Measurements from ENCODE around the gene BCAR3.

The BCAR3 gene

GRCh38 chr1:93680420-93681100, 1.1 kb downstream of the BCAR3 start (continued):
- TF ChIP-seq ZNF133 (tag by site-specific recombination; IDR thresholded peaks at IDR 0.05) (no peak), ZNF214 (tag by site-specific recombination; IDR thresholded peaks at IDR 0.05; ENCODE audit: borderline replicate concordance) (no peak)

GRCh38 chr1:93680076-93680419, 1.6 kb downstream of the BCAR3 start:
- H3K36me3 ChIP-seq (ENCODE audit: control insufficient read depth in 2 of 2, insufficient read depth in 1 of 2, low read length in 2 of 2) = no peaks in the 10 kb centered on the region
- peak overlapping the region; percentile 73; the same call in 1 of the 2 replicates for H3K27ac ChIP-seq (ENCODE audit: extremely low read depth, low read depth, low read length)
- H3K4me3 ChIP-seq (ENCODE audit: low read depth, low read length) = no peak overlapping the region
- CTCF ChIA-PET = interaction anchor here (0.7 to 3.1 kb wide), 5 partner anchors 8 to 134 kb away, joined by 3 to 18 read pairs (median 5); no protein-coding TSS in a partner anchor
- no peaks in the 10 kb centered on the region for H3K9me3 ChIP-seq (ENCODE audit: control insufficient read depth, insufficient read depth, low read depth, low read length)
- no peak for TF ChIP-seq ZNF768 (tag by site-specific recombination; IDR thresholded peaks at IDR 0.05)
- POLR2A ChIA-PET = no interaction called here
- peaks cover 22% of the 10 kb centered on the region for H3K4me1 ChIP-seq (ENCODE audit: control insufficient read depth, insufficient read depth, low read length)

- H3K4me1 ChIP-seq (ENCODE audit: control insufficient read depth, insufficient read depth, low read length) = peaks cover 22% of the 10 kb centered on the region
- ChIA-PET CTCF (interaction anchor here (1.3 to 3.1 kb wide), 3 partner anchors 8 to 134 kb away, joined by 5 to 18 read pairs (median 6); no protein-coding TSS in a partner anchor), POLR2A (no interaction called here)
- H3K27ac ChIP-seq (ENCODE audit: extremely low read depth, low read depth, low read length) = peak overlapping the region; percentile 73
- TF ChIP-seq ZNF560 (tag by site-specific recombination; IDR thresholded peaks at IDR 0.05; ENCODE audit: borderline replicate concordance) (no peak), ZNF449 (tag by site-specific recombination; IDR thresholded peaks at IDR 0.05) (0 out of 2 replicates have a peak, but pooled peaks have one; percentile 26), PRDM6 (tag by site-specific recombination; IDR thresholded peaks at IDR 0.05) (0 out of 2 replicates have a peak, but pooled peaks have one; percentile 40)
- no peaks in the 10 kb centered on the region for H3K9me3 ChIP-seq (ENCODE audit: control insufficient read depth, insufficient read depth, low read depth, low read length)
- no peak overlapping the region for H3K4me3 ChIP-seq (ENCODE audit: low read depth, low read length)
- H3K36me3 ChIP-seq (ENCODE audit: control insufficient read depth in 2 of 2, insufficient read depth in 1 of 2, low read length in 2 of 2) = peaks cover 0 to 2% of the 10 kb centered on the region in 2 experiments; a peak in 1 of 3 replicates
Observed at GRCh38 chr1:93679546-93679945, 2.1 kb downstream of the BCAR3 start.

DNA sequence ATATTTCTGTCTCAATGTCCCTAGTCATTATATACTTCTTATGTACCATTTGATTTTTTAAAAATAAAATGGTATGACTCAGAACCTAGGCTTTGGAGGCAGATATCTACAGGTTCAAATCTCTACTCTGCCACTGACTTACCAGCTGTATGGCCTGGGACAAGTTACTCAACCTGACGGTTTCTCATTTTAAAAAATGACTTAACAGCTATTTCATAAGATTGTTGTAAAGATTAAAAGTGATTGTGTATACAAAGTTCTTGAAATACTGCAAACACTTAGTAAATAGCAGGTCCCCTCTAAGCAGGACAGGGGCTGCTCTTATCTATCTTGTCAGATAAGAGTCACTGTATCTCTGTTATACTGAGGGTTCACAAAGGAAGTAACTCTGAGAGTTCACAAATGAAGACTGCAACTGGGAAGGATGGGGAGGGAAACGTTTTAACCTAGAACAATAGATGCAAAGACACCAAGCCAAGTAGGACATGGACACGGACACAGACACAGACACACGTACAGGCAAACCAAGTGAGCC, 2.6 kb downstream of the BCAR3 start:
- Histone ChIP-seq H3K27ac (ENCODE audit: extremely low read depth, low read depth, low read length) (no peak overlapping the region; the same call in 1 of the 2 replicates), H3K36me3 (ENCODE audit: control insufficient read depth in 2 of 2, insufficient read depth in 1 of 2, low read length in 2 of 2) (peaks cover 0 to 4% of the 10 kb centered on the region in 2 experiments; a peak in 1 of 3 replicates), H3K4me1 (ENCODE audit: control insufficient read depth, insufficient read depth, low read length) (peaks cover 22% of the 10 kb centered on the region), H3K9me3 (ENCODE audit: control insufficient read depth, insufficient read depth, low read depth, low read length) (no peaks in the 10 kb centered on the region), H3K4me3 (ENCODE audit: low read depth, low read length) (no peak overlapping the region)
- TF ChIP-seq ZNF701 (tag by site-specific recombination; IDR thresholded peaks at IDR 0.05) = no peak
- peak; percentile 88 for TF ChIP-seq TRIM28 (IDR thresholded peaks at IDR 0.05; ENCODE audit: borderline replicate concordance, low read length)
- ChIA-PET POLR2A (no interaction called here), CTCF (interaction anchor here (0.9 to 3.1 kb wide), 5 partner anchors 7 to 135 kb away, joined by 3 to 18 read pairs (median 5); no protein-coding TSS in a partner anchor)

- no peak overlapping the region for H3K27ac ChIP-seq (ENCODE audit: extremely low read depth, low read depth, low read length)
- TF ChIP-seq ZNF416 (tag by site-specific recombination; IDR thresholded peaks at IDR 0.05) (no peak), ZBTB8A (tag by site-specific recombination; IDR thresholded peaks at IDR 0.05) (no peak), ZNF629 (tag by site-specific recombination; IDR thresholded peaks at IDR 0.05) (no peak)
- no peaks in the 10 kb centered on the region for H3K9me3 ChIP-seq (ENCODE audit: control insufficient read depth, insufficient read depth, low read depth, low read length)
- no peak overlapping the region for H3K4me3 ChIP-seq (ENCODE audit: low read depth, low read length)
- CTCF ChIA-PET = interaction anchor here (0.6 to 2.0 kb wide), 5 partner anchors 46 to 135 kb away, joined by 3 to 6 read pairs (median 3); no protein-coding TSS in a partner anchor
- POLR2A ChIA-PET = interaction anchor here (0.5 kb wide), 1 partner anchor 166 kb away, joined by 4 read pairs; no protein-coding TSS in a partner anchor
- H3K4me1 ChIP-seq (ENCODE audit: control insufficient read depth, insufficient read depth, low read length) = peaks cover 22% of the 10 kb centered on the region
- H3K36me3 ChIP-seq (ENCODE audit: control insufficient read depth in 2 of 2, insufficient read depth in 1 of 2, low read length in 2 of 2) = peaks cover 0 to 4% of the 10 kb centered on the region in 2 experiments; a peak in 1 of 3 replicates
Observed at GRCh38 chr1:93678491-93678890, 3.1 kb downstream of the BCAR3 start.
